ENCODE data around the gene SLC8B1. TPM values are rescaled to one million over a fixed set of nuclear protein-coding genes. Genes with fewer than 3 reads are reported as not detected.

Gene SLC8B1
- total RNA-seq, 1 experiment from 2014 or later, result 30.9 TPM

DNA sequence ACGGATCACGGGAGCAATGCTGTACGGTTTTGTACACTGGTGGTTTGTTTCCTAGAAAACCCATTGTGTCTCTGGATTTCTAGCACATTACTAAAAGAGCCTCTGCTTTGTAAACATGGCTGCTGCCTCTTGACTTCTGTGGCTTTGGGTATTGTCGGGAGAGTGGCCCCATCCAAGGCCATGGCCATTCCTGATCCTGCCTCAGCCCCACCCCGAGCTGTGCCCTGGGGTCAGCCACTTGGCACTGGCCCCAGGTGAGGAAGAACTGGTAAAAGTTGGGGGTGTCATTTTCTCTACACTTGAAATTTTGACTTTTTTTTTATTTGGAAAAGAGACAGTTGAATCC is 36.5 kb downstream of the SLC8B1 start:
- ATAC-seq, result no peak
- Histone ChIP-seq H3K9me2 (ENCODE audit: insufficient read depth) (no peaks in the 10 kb centered on the region), H3K9ac (ENCODE audit: low read length) (peak overlapping the region; percentile 58; the same call in 1 of the 2 replicates), H3K4me2 (ENCODE audit: low read length) (no peak overlapping the region), H3K27ac (ENCODE audit: low read depth, low read length) (peak overlapping the region; percentile 91; the same call in 1 of the 2 replicates), H3K27me3 (ENCODE audit: insufficient read depth, low read length) (no peaks in the 10 kb centered on the region), H3K36me3 (ENCODE audit: control insufficient read depth in 1 of 2, insufficient read depth in 2 of 2, low read length in 2 of 2) (no peaks in the 10 kb centered on the region), H3K79me2 (ENCODE audit: insufficient read depth, low read length) (no peaks in the 10 kb centered on the region), H3K4me3 (replicated peaks in 1 of 2; ENCODE audit: low read depth in 1 of 2, low read length in 2 of 2) (no peak overlapping the region), H3K9me3 (ENCODE audit: control insufficient read depth in 1 of 2, insufficient read depth in 1 of 2, low read depth in 1 of 2, low read length in 2 of 2) (no peaks in the 10 kb centered on the region), H2AFZ (ENCODE audit: low read depth, low read length, poor library complexity, severe bottlenecking) (no peak overlapping the region), H4K20me1 (ENCODE audit: insufficient read depth) (no peaks in the 10 kb centered on the region), H3K4me1 (ENCODE audit: control insufficient read depth in 1 of 2, insufficient read depth in 2 of 2, low read length in 2 of 2) (peaks cover 22 to 25% of the 10 kb centered on the region in 2 experiments)
- TF ChIP-seq ZFX (IDR thresholded peaks at IDR 0.05) (no peak), ZNF274 (IDR thresholded peaks at IDR 0.05; ENCODE audit: low read depth, low read length) (no peak), ELF1 (IDR thresholded peaks at IDR 0.05; ENCODE audit: borderline replicate concordance, low read depth) (no peak), FOSL1 (IDR thresholded peaks at IDR 0.05; ENCODE audit: low read depth) (no peak), SP1 (IDR thresholded peaks at IDR 0.05; ENCODE audit: low read depth) (no peak), EGR1 (IDR thresholded peaks at IDR 0.05; ENCODE audit: low read depth) (no peak), CEBPB (IDR thresholded peaks at IDR 0.05; ENCODE audit: low read depth) (no peak), TCF7L2 (IDR thresholded peaks at IDR 0.05; ENCODE audit: borderline replicate concordance, extremely low read depth, insufficient read depth, insufficient read length) (no peak), SIN3A (IDR thresholded peaks at IDR 0.05; ENCODE audit: low read depth) (no peak), CBX3 (IDR thresholded peaks at IDR 0.05; ENCODE audit: low read depth) (no peak)
- TF ChIP-seq, protein P1, sequence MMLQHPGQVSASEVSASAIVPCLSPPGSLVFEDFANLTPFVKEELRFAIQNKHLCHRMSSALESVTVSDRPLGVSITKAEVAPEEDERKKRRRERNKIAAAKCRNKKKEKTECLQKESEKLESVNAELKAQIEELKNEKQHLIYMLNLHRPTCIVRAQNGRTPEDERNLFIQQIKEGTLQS (IDR thresholded peaks at IDR 0.05), result no peak
- DNase-seq (ENCODE audit: low read depth, low spot score), result no peak
- ChIA-PET POLR2A (no interaction called here), RAD21 (ENCODE audit: low non-redundant PET in 1 of 2, low total read pairs in 2 of 2, uncharacterized antibody in 2 of 2, unreplicated experiment in 2 of 2) (no interaction called here), CTCF (no interaction called here)
- no TSS peak for BruUV-seq (replicated peaks)
- intact Hi-C loops (cut with micrococcal nuclease), result loop anchor here (5.0 kb wide), 1 partner anchor 101 kb away; no protein-coding TSS in a partner anchor
